Small intestine (tissue), 16 donors: ENCODE results near the gene NCKIPSD. TPM values are rescaled to one million over a fixed set of nuclear protein-coding genes. Genes with fewer than 3 reads are reported as not detected.
"Not testable (repeated sequence)": the region's sequence is repeated elsewhere in the genome, so short reads cannot be mapped to it uniquely, and the experiment has no call there.

Experiments
- DNase-seq, 2 donors: peaks; one replicate each; pipeline versions ENCODE4 v3.0.0 to v3.0.0-alpha.2; 2013
- FAIRE-seq: peaks from 2 replicates; lab custom pipeline; 2012; peaks lifted over from hg19 to GRCh38; lab: Jason Lieb, UNC
- H3K27ac ChIP-seq, 3 donors: one replicate each; pipeline ENCODE4 v1.5.1; 2013; ENCODE audit warnings: low read length in 2 of 3, mild to moderate bottlenecking in 2 of 3, control low read depth in 1 of 3, inconsistent platforms in 1 of 3, low read depth in 1 of 3, moderate library complexity in 1 of 3
- H3K27me3 ChIP-seq, 3 donors: one replicate each; pipeline ENCODE4 v1.6.1; 2013; ENCODE audit warnings: low read length in 3 of 3, inconsistent platforms in 1 of 3; ENCODE audit not compliant: control insufficient read depth in 3 of 3, insufficient read depth in 3 of 3
- H3K36me3 ChIP-seq, 3 donors: one replicate each; pipeline ENCODE4 v1.6.1; 2013; ENCODE audit warnings: low read length in 3 of 3, inconsistent platforms in 1 of 3, low read depth in 1 of 3, mild to moderate bottlenecking in 1 of 3, moderate library complexity in 1 of 3; ENCODE audit not compliant: control insufficient read depth in 3 of 3, insufficient read depth in 2 of 3
- H3K4me1 ChIP-seq, 3 donors: one replicate each; pipeline ENCODE4 v1.6.1; 2013; ENCODE audit warnings: low read length in 2 of 3, inconsistent platforms in 1 of 3, low read depth in 1 of 3, mild to moderate bottlenecking in 1 of 3, moderate library complexity in 1 of 3; ENCODE audit not compliant: control insufficient read depth in 3 of 3, insufficient read depth in 2 of 3
- H3K4me3 ChIP-seq, 3 donors: one replicate each; pipeline ENCODE4 v1.5.1; 2013; ENCODE audit warnings: low read length in 3 of 3, control low read depth in 1 of 3, inconsistent platforms in 1 of 3, low read depth in 1 of 3, mild to moderate bottlenecking in 1 of 3, moderate library complexity in 1 of 3
- H3K9me3 ChIP-seq, 2 donors: one replicate each; pipeline ENCODE4 v1.6.1; 2013; ENCODE audit warnings: low read depth in 1 of 2, low read length in 1 of 2; ENCODE audit not compliant: control insufficient read depth in 2 of 2, insufficient read depth in 1 of 2
- WGBS, 3 donors: extraction: QIAGEN DNeasy Blood & Tissue Kit; methylation state at CpG; one replicate each; pipeline ENCODE4 v1.1.7; 2013; 5-methylcytosine and 5-hydroxymethylcytosine counted together
- long read RNA-seq, 10 donors: transcript quantifications; one replicate each; lab custom pipeline, GENCODE V29; 2026
- polyA plus RNA-seq, 4 donors: library from polyadenylated mRNA; stranded (reverse) in 3 of 4; unstranded in 1 of 4; fragments of 200-250 nt in 3 of 4; fragments of 120-200 nt in 1 of 4; gene quantifications; one replicate each; pipeline versions ENCODE4 v1.2.1 to v1.2.3, GENCODE V29; 2013
- donor health status: healthy with polysubstance abuse.
- donor health status: control.
- donor health status: control.
- donor health status: Bipolar disorder and iron deficiency.
- donor health status: healthy.

NCKIPSD gene
- polyA plus RNA-seq: 10 to 100 TPM in 3 of 4 donors, 1 to 10 TPM in 1; 8.9 to 16.7 (median 14.5) TPM
- long read RNA-seq, donor 1: 0 reads
- long read RNA-seq, donor 2: 0 reads
- long read RNA-seq, donor 3, partial matches to known transcripts: 0 of 3 reads
- long read RNA-seq, donor 3, other reads (novel, unspliced or antisense): 0 of 3 reads
- long read RNA-seq, donor 4: 0 reads
- long read RNA-seq, donor 5: 0 reads
- long read RNA-seq, donor 6, partial matches to known transcripts: 0 of 2 reads
- long read RNA-seq, donor 6, other reads (novel, unspliced or antisense): 0 of 2 reads
- long read RNA-seq, donor 7: 0 reads
- long read RNA-seq, donor 8: 0 reads
- long read RNA-seq, donor 9: 0 reads
- long read RNA-seq, donor 10, partial matches to known transcripts: 0 of 2 reads
- long read RNA-seq, donor 10, other reads (novel, unspliced or antisense): 0 of 2 reads

DNA sequence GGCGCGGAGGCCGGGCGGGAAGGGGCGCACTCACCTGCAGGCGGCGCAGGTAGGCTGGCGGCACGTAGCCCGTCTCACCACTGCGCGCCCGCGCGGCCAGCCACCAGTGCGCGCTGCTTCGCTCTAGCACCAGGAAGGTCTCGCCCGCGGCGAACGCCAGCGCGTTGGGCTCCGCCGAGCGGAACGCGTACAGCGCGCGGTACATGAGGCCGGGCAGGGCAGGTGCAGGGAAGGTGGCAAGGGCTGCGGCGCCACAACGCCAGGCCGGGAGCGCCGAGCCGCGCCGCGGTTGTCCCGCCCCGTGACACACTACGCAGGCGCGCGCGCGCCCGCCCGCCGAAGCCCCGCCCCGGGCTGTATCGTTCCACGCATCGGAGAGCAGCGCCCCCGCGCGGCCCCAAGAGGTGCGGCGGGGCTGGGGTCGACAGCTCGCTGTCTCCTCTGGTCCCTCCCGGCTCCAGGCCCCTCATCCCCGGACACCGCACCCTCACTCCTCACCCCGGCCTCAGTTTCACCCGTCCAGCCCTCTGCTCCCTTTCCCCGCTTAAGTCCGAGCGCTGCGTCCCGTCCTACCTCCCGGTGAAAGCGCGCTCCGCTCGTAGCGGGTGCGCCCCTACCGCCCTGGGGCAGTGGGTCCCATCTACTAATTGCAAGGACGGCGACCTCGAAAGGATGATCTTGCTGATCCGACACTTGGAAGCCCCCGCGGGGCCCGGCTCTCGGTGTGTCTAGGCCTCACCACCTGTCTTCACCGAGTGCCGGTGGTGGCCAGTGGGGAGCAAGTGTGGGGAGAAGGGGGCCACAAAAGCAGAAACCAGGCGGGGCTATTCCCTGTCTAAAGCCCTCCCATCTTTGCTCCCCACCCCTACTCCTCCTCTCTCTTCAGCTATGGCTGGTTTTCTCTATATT lies at the start of gene NCKIPSD:
Gene NCKIPSD (minus strand): TSS at position 313 of the 909 bp plus-strand sequence. CDS start 108 bp downstream, at position 205.
- peak; percentile 85 to 96 for DNase-seq
- Histone ChIP-seq H3K36me3 (peaks cover 2 to 72% (median 3%) of the 10 kb centered on the region in 3 donors), H3K9me3 (no peaks in the 10 kb centered on the region), H3K4me3 (peak within 1 kb of the TSS; percentile 42 to 81 (median 79)), H3K27ac (peak within 1 kb of the TSS; percentile 69 to 87 (median 80)), H3K4me1 (peaks cover 0 to 23% (median 4%) of the 10 kb centered on the region in 3 donors), H3K27me3 (no peaks in the 10 kb centered on the region)
- FAIRE-seq: no peak
- WGBS, 3 donors: 0 to 1% (median 1%) methylated on average over 53 to 97 of the region's 97 CpGs

DNA sequence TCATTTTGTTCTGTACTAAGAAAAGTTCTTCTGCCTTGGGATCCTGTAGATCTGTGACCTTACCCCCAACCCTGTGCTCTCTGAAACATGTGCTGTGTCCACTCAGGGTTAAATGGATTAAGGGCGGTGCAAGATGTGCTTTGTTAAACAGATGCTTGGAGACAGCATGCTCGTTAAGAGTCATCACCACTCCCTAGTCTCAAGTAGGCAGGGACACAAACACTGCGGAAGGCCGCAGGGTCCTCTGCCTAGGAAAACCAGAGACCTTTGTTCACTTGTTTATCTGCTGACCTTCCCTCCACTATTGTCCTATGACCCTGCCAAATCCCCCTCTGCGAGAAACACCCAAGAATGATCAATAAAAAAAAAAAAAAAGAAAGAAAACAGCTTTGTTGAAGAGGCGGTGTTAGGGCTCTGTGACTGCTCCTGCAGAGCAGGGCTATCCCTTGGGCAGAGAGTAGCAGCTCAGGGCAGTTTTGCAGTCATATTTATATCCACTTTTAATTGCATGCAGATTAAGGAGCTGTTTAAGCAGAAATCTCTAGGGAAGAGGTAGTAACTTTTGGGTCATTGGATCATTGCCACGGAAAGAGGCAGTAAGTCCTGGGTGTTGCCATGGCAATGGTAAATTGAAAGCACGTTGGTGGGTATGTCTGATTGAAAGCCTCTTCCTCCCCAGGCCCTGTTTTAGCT lies 49.5 kb upstream of the NCKIPSD start:
- FAIRE-seq: not testable (repeated sequence)

DNA sequence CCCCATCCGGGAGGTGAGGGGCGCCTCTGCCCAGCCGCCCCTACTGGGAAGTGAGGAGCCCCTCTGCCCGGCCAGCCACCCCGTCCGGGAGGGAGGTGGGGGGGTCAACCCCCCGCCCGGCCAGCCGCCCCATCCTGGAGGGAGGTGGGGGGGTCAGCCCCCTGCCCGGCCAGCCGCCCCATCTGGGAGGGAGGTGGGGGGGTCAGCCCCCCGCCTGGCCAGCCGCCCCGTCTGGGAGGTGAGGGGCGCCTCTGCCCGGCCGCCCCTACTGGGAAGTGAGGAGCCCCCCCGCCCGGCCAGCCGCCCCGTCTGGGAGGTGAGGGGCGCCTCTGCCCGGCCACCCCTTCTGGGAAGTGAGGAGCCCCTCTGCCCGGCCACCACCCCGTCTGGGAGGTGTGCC lies 48.8 kb upstream of the NCKIPSD start:
- H3K36me3 ChIP-seq, DNase-seq, H3K4me3 ChIP-seq, H3K27me3 ChIP-seq, H3K9me3 ChIP-seq, FAIRE-seq, H3K27ac ChIP-seq: not testable (repeated sequence)
- 88 to 96% (median 91%) methylated on average over 4 to 20 of the region's 25 CpGs for WGBS, 3 donors
- H3K4me1 ChIP-seq: peaks cover 4 to 21% (median 10%) of the 10 kb centered on the region in 3 donors

More for the DNA sequence above, 49.5 kb upstream of the NCKIPSD start:
- Histone ChIP-seq H3K4me1 (peaks cover 6 to 27% (median 12%) of the 10 kb centered on the region in 3 donors), H3K27ac (peak overlapping the region in 1 of 3 donors; percentile 28)
- DNase-seq: peak; percentile 31 to 42
- H3K9me3 ChIP-seq, H3K4me3 ChIP-seq, H3K27me3 ChIP-seq, H3K36me3 ChIP-seq: not testable (repeated sequence)
- 10 to 34% (median 21%) methylated on average over 6 to 7 of the region's 8 CpGs for WGBS, 3 donors

DNA sequence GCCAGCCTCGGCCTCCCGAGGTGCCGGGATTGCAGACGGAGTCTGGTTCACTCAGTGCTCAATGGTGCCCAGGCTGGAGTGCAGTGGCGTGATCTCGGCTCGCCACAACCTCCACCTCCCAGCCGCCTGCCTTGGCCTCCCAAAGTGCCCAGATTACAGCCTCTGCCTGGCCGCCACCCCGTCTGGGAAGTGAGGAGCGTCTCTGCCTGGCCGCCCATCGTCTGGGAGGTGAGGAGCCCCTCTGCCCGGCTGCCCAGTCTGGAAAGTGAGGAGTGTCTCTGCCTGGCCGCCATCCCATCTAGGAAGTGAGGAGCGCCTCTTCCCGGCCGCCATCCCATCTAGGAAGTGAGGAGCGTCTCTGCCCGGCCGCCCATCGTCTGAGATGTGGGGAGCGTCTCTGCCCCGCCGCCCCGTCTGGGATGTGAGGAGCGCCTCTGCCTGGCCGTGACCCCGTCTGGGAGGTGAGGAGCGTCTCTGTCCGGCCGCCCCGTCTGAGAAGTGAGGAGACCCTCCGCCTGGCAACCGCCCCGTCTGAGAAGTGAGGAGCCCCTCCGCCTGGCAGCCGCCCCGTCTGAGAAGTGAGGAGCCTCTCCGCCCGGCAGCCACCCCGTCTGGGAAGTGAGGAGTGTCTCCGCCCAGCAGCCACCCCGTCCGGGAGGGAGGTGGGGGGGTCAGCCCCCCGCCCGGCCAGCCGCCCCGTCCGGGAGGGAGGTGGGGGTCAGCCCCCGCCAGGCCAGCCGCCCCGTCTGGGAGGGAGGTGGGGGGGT lies 48.2 kb upstream of the NCKIPSD start:
- not testable (repeated sequence) for DNase-seq, H3K9me3 ChIP-seq, H3K27ac ChIP-seq, H3K36me3 ChIP-seq, FAIRE-seq, H3K27me3 ChIP-seq, H3K4me3 ChIP-seq
- H3K4me1 ChIP-seq: peaks cover 0 to 15% (median 4%) of the 10 kb centered on the region in 3 donors
- 90 to 97% (median 97%) methylated on average over 17 to 46 of the region's 53 CpGs for WGBS, 3 donors

DNA sequence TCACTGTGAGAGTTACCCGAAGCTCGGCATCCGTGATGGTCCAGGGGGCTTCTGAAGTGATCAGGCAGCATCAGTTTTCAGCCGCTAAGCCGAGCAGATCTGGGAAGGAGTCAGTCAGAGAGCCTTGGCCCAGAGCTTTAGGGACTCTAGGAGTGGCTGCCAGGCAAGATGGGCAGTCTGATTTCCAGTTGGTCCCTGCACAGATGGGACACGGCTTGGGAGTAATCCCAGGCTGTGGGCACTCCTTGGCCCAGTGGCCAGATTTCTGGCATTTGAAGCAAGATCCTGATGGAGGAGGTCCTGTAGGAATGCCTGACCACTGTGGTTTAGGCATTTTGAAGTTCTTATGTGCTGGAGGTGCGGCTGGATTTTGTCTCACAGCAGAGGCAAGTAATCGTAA lies 41.8 kb upstream of the NCKIPSD start:
- WGBS, 3 donors: 90 to 93% (median 91%) methylated on average over 8 of the region's 8 CpGs
- Histone ChIP-seq H3K27ac (no peak overlapping the region), H3K4me1 (peaks cover 0 to 6% (median 3%) of the 10 kb centered on the region in 3 donors), H3K9me3 (peaks cover 0 to 9% of the 10 kb centered on the region in 2 donors), H3K36me3 (no peaks in the 10 kb centered on the region), H3K27me3 (no peaks in the 10 kb centered on the region), H3K4me3 (no peak overlapping the region)
- DNase-seq (no peak), FAIRE-seq (no peak)

DNA sequence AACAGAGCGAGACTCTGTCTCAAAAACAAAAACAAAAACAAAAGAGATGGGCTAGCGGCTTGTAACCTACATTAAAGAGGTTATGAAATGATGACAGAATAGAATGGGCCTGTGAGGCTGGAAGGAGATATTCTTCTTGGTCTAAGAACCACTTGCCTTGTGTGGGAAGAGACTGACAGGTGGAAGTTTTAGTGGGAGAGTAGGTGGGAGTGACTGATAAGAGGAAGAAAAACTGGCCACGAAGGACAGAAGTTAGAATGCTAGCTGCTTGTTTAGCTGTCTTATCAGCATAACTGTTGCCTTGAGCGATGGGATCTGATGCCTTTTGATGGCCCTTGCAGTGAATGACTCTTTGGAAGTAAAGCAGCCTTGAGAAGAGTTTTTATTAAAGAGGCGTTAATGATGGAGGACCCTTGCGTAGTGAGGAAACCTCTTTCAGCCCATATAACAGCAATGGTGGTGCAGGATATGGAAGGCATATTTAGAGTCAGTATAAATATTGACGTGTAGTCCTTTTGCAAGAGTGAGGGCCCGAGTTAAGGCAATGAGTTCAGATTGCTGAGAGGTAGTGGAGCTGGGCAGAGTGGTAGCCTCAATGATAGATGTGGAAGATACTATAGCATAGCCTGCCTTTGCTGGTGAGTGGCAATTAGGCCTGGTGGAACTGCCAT lies 39.6 kb upstream of the NCKIPSD start:
- not testable (repeated sequence) for FAIRE-seq, H3K27ac ChIP-seq, H3K4me3 ChIP-seq, DNase-seq, H3K9me3 ChIP-seq, H3K4me1 ChIP-seq, H3K36me3 ChIP-seq, H3K27me3 ChIP-seq
- 91 to 96% (median 95%) methylated on average over 8 of the region's 8 CpGs for WGBS, 3 donors

DNA sequence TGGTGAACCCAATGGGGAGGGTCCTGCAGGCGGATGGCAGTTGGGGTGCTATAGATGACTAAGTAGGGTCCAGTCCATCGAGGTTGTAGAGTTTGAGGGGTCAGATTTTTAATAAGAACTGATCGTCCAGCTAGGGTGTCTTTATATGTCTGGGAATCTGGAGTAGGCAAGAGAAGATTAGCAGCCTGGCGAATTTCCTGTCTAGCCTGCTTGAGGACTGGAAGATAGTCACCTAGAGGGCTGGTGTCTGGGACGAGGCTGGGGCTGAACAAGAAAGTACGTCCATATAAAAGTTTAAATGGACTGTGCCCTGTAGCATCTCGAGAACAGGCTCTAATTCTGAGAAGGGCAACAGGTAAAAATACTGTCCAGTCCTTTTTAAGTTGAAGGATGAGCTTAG lies 38.0 kb upstream of the NCKIPSD start:
- no peaks in the 10 kb centered on the region for H3K27me3 ChIP-seq
- FAIRE-seq: no peak
- H3K4me1 ChIP-seq: peaks cover 0 to 7% (median 3%) of the 10 kb centered on the region in 3 donors
- 72 to 84% (median 82%) methylated on average over 7 of the region's 7 CpGs for WGBS, 3 donors
- no peak for DNase-seq
- no peak overlapping the region for H3K4me3 ChIP-seq
- peak overlapping the region in 1 of 3 donors; percentile 8 for H3K27ac ChIP-seq
- H3K36me3 ChIP-seq: no peaks in the 10 kb centered on the region
- H3K9me3 ChIP-seq: peaks cover 0 to 9% of the 10 kb centered on the region in 2 donors
